ENCODE data around the gene SLC4A7. TPM values are rescaled to one million over a fixed set of nuclear protein-coding genes. Genes with fewer than 3 reads are reported as not detected.

Gene SLC4A7
- total and polyA plus RNA-seq, 2 donors (not counting 3 experiments of a cell fraction or from before 2014, with no cell fraction given): 7.8 to 50.9 TPM

DNA sequence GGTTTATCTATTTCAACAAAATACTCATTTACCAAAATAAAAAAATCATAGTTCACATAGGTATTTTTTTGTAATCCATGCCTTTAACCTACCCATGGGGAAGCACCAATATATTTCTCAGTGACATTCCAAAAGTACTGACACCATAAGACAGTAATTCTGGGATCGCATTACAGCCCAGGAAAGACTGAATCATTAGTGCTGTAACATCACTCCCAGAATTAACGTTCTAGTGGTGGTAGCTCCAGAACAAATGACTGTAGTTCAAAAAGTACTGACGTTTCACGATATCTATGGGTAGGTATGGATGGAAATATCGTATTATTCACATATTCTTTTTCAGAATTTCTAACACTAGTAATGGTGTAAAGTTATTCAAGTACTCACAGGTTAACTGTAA is 60.7 kb downstream of the SLC4A7 start:
- peaks cover 12% of the 10 kb centered on the region for H3K79me2 ChIP-seq (ENCODE audit: control insufficient read depth, insufficient read depth, low read length)
- POLR2A ChIA-PET: no interaction called here
- intact Hi-C loops (cut with micrococcal nuclease): no loop called here

DNA sequence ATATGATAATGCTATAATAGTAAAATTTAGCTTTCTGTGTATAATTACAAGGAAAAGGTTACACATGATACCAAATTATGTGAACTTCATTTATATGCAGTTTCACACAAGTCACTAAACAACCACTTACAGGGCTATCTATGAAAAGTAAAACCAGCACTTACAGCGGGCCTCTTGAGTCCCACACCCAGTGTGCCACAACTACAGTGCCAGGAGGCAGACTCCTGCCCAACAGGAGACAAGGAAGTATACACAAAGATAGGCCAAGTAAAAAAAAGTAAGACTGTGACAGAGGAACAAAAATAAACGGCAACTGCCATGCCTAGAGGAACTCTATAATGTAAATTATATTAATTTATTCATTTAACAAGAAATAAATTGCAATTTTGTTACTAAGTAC is 61.6 kb downstream of the SLC4A7 start:
- Histone ChIP-seq H2AFZ (ENCODE audit: low read depth, low read length) (no peak overlapping the region), H3K9me1 (replicated peaks; ENCODE audit: control insufficient read depth, extremely low read depth, insufficient read depth, low read length) (no peaks in the 10 kb centered on the region), H3K4me2 (ENCODE audit: insufficient read depth, low read length) (no peak overlapping the region), H3K79me2 (ENCODE audit: control insufficient read depth, insufficient read depth, low read length) (peaks cover 12% of the 10 kb centered on the region), H4K20me1 (replicated peaks; ENCODE audit: control insufficient read depth, extremely low read depth, insufficient read depth, low read length) (no peaks in the 10 kb centered on the region), H3K36me3 (ENCODE audit: control insufficient read depth in 2 of 2, extremely low read depth in 1 of 2, insufficient read depth in 2 of 2, low read length in 2 of 2) (peaks cover 7 to 24% of the 10 kb centered on the region in 2 experiments), H3K4me1 (ENCODE audit: control insufficient read depth, extremely low read depth, insufficient read depth, low read length) (no peaks in the 10 kb centered on the region), H3K9ac (replicated peaks; ENCODE audit: extremely low read depth, insufficient read depth, low read length) (no peak overlapping the region), H3K27me3 (ENCODE audit: control insufficient read depth in 2 of 2, insufficient read depth in 2 of 2, low read length in 2 of 2) (no peaks in the 10 kb centered on the region), H3K27ac (ENCODE audit: insufficient read depth, low read depth, low read length) (no peak overlapping the region), H3K9me3 (replicated peaks; ENCODE audit: control insufficient read depth, insufficient read depth, low read length) (no peaks in the 10 kb centered on the region), H3K4me3 (replicated peaks in 1 of 3; ENCODE audit: insufficient read depth in 1 of 3, low read depth in 1 of 3, low read length in 3 of 3) (no peak overlapping the region)
- ChIA-PET POLR2A (no interaction called here), CTCF (interaction anchor here (0.7 kb wide), 1 partner anchor 258 kb away, joined by 3 read pairs; no protein-coding TSS in a partner anchor)
- no TSS peak for BruUV-seq (replicated peaks)
- no peak for DNase-seq (ENCODE audit: low read depth, low spot score)
- FAIRE-seq: no peak
- intact Hi-C loops (cut with micrococcal nuclease): no loop called here
- dilution Hi-C loops (cut with MboI; ENCODE audit: extremely low pct_ligation_motif_present, low sequenced_read_pairs): no loop called here
- TF ChIP-seq POLR2A (IDR thresholded peaks at IDR 0.05; ENCODE audit: low read depth, low read length): no peak
- TF ChIP-seq CTCF (IDR thresholded peaks at IDR 0.05; ENCODE audit: extremely low read depth in 1 of 2, insufficient read depth in 1 of 2, low read depth in 1 of 2, low read length in 2 of 2): no peak
- TF ChIP-seq EZH2 (IDR thresholded peaks at IDR 0.05; ENCODE audit: borderline replicate concordance, low read depth, low read length, severe bottlenecking): no peak
- TF ChIP-seq JUN (IDR thresholded peaks at IDR 0.05; ENCODE audit: borderline replicate concordance, insufficient read depth, insufficient read length, low read depth): no peak
- TF ChIP-seq POLR2AphosphoS5 (IDR thresholded peaks at IDR 0.05; ENCODE audit: insufficient read depth, low read depth, low read length): no peak
- no peak for TF ChIP-seq GATA2 (IDR thresholded peaks at IDR 0.05; ENCODE audit: insufficient read depth, insufficient read length, low read depth, low read length)
- TF ChIP-seq FOS (IDR thresholded peaks at IDR 0.05; ENCODE audit: borderline replicate concordance, insufficient read depth, low read length): no peak
- TF ChIP-seq MYC (IDR thresholded peaks at IDR 0.05; ENCODE audit: low read depth, low read length): no peak
- TF ChIP-seq, protein P1, sequence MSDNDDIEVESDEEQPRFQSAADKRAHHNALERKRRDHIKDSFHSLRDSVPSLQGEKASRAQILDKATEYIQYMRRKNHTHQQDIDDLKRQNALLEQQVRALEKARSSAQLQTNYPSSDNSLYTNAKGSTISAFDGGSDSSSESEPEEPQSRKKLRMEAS (IDR thresholded peaks at IDR 0.05; ENCODE audit: insufficient read depth, insufficient read length): no peak

More for the DNA sequence above, 60.7 kb downstream of the SLC4A7 start:
- FAIRE-seq: no peak
- no peaks in the 10 kb centered on the region for H3K27me3 ChIP-seq (ENCODE audit: control insufficient read depth in 2 of 2, insufficient read depth in 2 of 2, low read length in 2 of 2)
- no peak for DNase-seq (ENCODE audit: low read depth, low spot score)
- H3K9me3 ChIP-seq (replicated peaks; ENCODE audit: control insufficient read depth, insufficient read depth, low read length): no peaks in the 10 kb centered on the region
- no peak overlapping the region for H3K27ac ChIP-seq (ENCODE audit: insufficient read depth, low read depth, low read length)
- dilution Hi-C loops (cut with MboI; ENCODE audit: extremely low pct_ligation_motif_present, low sequenced_read_pairs): no loop called here
- H4K20me1 ChIP-seq (replicated peaks; ENCODE audit: control insufficient read depth, extremely low read depth, insufficient read depth, low read length): no peaks in the 10 kb centered on the region
- H3K4me1 ChIP-seq (ENCODE audit: control insufficient read depth, extremely low read depth, insufficient read depth, low read length): no peaks in the 10 kb centered on the region
- H3K4me2 ChIP-seq (ENCODE audit: insufficient read depth, low read length): no peak overlapping the region
- peaks cover 7 to 27% of the 10 kb centered on the region in 2 experiments for H3K36me3 ChIP-seq (ENCODE audit: control insufficient read depth in 2 of 2, extremely low read depth in 1 of 2, insufficient read depth in 2 of 2, low read length in 2 of 2)
- no peak overlapping the region for H2AFZ ChIP-seq (ENCODE audit: low read depth, low read length)
- TF ChIP-seq MYC (IDR thresholded peaks at IDR 0.05; ENCODE audit: low read depth, low read length): no peak
- TF ChIP-seq POLR2AphosphoS5 (IDR thresholded peaks at IDR 0.05; ENCODE audit: insufficient read depth, low read depth, low read length): no peak
- no peak for TF ChIP-seq JUN (IDR thresholded peaks at IDR 0.05; ENCODE audit: borderline replicate concordance, insufficient read depth, insufficient read length, low read depth)
- no peak overlapping the region for H3K9ac ChIP-seq (replicated peaks; ENCODE audit: extremely low read depth, insufficient read depth, low read length)
- H3K4me3 ChIP-seq (replicated peaks in 1 of 3; ENCODE audit: insufficient read depth in 1 of 3, low read depth in 1 of 3, low read length in 3 of 3): no peak overlapping the region
- CTCF ChIA-PET: interaction anchor here (1.0 to 1.2 kb wide), 2 partner anchors 12 to 44 kb away, joined by 3 read pairs; no protein-coding TSS in a partner anchor
- H3K9me1 ChIP-seq (replicated peaks; ENCODE audit: control insufficient read depth, extremely low read depth, insufficient read depth, low read length): no peaks in the 10 kb centered on the region
- BruUV-seq (replicated peaks): no TSS peak

Data from endothelial cell of umbilical vein (primary cell).